MM.1S (cell line): ENCODE measurements around the gene KREMEN2.

ENCODE experiments used
- DNase-seq: peaks from one replicate; pipeline ENCODE4 v3.0.0-alpha.2; 2015
- H2AFZ ChIP-seq: fragments of 300-600 bp; sonication (generic); 2 replicates; pipeline ENCODE4 v1.6.0; 2016; ENCODE audit warnings: antibody characterized with exemption, low read length
- H3F3A ChIP-seq: fragments of 300-600 bp; sonication (generic); 2 replicates; pipeline ENCODE4 v1.6.1; 2016; ENCODE audit warnings: mild to moderate bottlenecking, antibody characterized with exemption, low read length, moderate library complexity, mixed read lengths; ENCODE audit not compliant: insufficient read depth
- H3K27ac ChIP-seq: fragments of 300-600 bp; sonication (generic); 2 replicates; pipeline ENCODE4 v1.5.1; 2016; ENCODE audit warnings: mild to moderate bottlenecking, low read length
- H3K27me3 ChIP-seq: fragments of 300-600 bp; sonication (generic); replicated peaks from 2 replicates; pipeline ENCODE4 v1.6.0; 2016; ENCODE audit warnings: low read length; ENCODE audit not compliant: insufficient read depth
- H3K36me3 ChIP-seq: fragments of 300-600 bp; sonication (generic); replicated peaks from 2 replicates; pipeline ENCODE4 v1.6.1; 2016; ENCODE audit warnings: mild to moderate bottlenecking, low read length, mixed read lengths; ENCODE audit not compliant: insufficient read depth
- H3K4me1 ChIP-seq: fragments of 300-600 bp; sonication (generic); 2 replicates; pipeline ENCODE4 v1.6.1; 2016; ENCODE audit warnings: low read length, mixed read lengths
- H3K4me2 ChIP-seq: fragments of 300-600 bp; sonication (generic); 2 replicates; pipeline ENCODE4 v1.6.0; 2016; ENCODE audit warnings: low read depth, low read length
- H3K4me3 ChIP-seq: fragments of 300-600 bp; sonication (generic); 2 replicates; pipeline ENCODE4 v1.5.1; 2016; ENCODE audit warnings: low read length, mixed read lengths
- H3K79me2 ChIP-seq: fragments of 300-600 bp; sonication (generic); 2 replicates; pipeline ENCODE4 v1.6.1; 2016; ENCODE audit warnings: mixed run types, low read length, mixed read lengths
- H3K9ac ChIP-seq: fragments of 300-600 bp; sonication (generic); 2 replicates; pipeline ENCODE4 v1.6.1; 2016; ENCODE audit warnings: low read length, mixed read lengths
- H3K9me2 ChIP-seq: fragments of 300-600 bp; sonication (generic); replicated peaks from 2 replicates; pipeline ENCODE4 v1.6.1; 2016; ENCODE audit warnings: mild to moderate bottlenecking, low read length, mixed read lengths; ENCODE audit not compliant: insufficient read depth
- H3K9me3 ChIP-seq: fragments of 300-600 bp; sonication (generic); replicated peaks from 2 replicates; pipeline ENCODE4 v1.6.1; 2016; ENCODE audit warnings: mild to moderate bottlenecking, low read length, mixed read lengths; ENCODE audit not compliant: insufficient read depth
- H4K20me1 ChIP-seq: fragments of 300-600 bp; sonication (generic); 2 replicates; pipeline ENCODE4 v1.6.1; 2016; ENCODE audit warnings: mild to moderate bottlenecking, low read length, moderate library complexity, mixed read lengths; ENCODE audit not compliant: insufficient read depth
- CTCF ChIP-seq: fragments of 300-600 bp; sonication (generic); IDR thresholded peaks from 2 replicates; pipeline ENCODE4 v1.5.1; 2016; ENCODE audit warnings: antibody characterized with exemption, low read length, mixed read lengths
- EZH2 ChIP-seq: fragments of 300-600 bp; sonication (generic); optimal IDR thresholded peaks from 2 replicates; pipeline ENCODE3; 2017; ENCODE audit warnings: low read depth, mild to moderate bottlenecking, antibody characterized with exemption, low read length, mixed read lengths
- EZH2phosphoT487 ChIP-seq: fragments of 300-600 bp; sonication (generic); IDR thresholded peaks from 2 replicates; pipeline ENCODE4 v1.6.1; 2018; ENCODE audit warnings: antibody characterized with exemption, low read length

The KREMEN2 gene

DNA sequence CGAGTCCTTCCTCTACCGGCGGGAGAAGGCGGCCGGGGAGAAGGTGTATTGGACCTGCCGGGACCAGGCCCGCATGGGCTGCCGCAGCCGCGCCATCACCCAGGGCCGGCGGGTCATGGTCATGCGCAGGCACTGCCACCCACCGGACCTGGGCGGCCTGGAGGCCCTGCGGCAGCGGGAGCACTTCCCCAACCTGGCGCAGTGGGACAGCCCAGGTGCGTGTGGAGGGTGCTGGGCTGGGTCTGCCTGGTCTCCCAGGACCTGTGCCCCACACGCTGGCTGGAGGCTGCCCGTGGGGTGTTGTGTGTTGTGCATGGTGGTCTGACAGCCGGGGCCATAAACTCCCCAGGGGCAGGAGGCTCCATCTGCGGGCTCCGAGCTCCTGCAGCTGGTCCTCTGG lies 26.9 kb upstream of the KREMEN2 start:
- TF ChIP-seq CTCF (no peak), EZH2phosphoT487 (no peak), EZH2 (no peak)
- Histone ChIP-seq H3K27me3 (no peaks in the 10 kb centered on the region), H3K36me3 (no peaks in the 10 kb centered on the region; the same call in 1 of the 2 replicates), H3K4me1 (no peaks in the 10 kb centered on the region), H3K9me3 (no peaks in the 10 kb centered on the region), H3K4me3 (no peak overlapping the region), H3K4me2 (no peak overlapping the region), H3F3A (no peaks in the 10 kb centered on the region), H4K20me1 (no peaks in the 10 kb centered on the region), H3K79me2 (no peaks in the 10 kb centered on the region), H3K9me2 (no peaks in the 10 kb centered on the region), H3K9ac (no peak overlapping the region), H3K27ac (no peak overlapping the region), H2AFZ (no peak overlapping the region)
- no peak for DNase-seq

DNA sequence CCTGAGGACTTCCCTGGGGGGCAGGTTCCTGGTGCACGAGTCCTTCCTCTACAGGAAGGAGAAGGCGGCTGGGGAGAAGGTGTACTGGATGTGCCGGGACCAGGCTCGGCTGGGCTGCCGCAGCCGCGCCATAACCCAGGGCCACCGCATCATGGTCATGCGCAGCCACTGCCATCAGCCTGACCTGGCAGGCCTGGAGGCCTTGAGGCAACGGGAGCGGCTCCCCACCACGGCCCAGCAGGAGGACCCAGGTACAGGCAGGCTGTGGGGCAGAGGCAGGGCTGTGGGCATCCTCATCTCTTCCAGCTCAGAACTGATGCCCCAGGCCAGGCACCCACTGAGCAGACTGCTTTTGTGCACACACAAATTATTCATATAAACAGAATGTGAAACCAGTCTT lies 25.9 kb upstream of the KREMEN2 start:
- no peak overlapping the region for H2AFZ ChIP-seq
- H3K9me3 ChIP-seq, result no peaks in the 10 kb centered on the region
- H3K9me2 ChIP-seq, result no peaks in the 10 kb centered on the region
- H3K4me3 ChIP-seq, result no peak overlapping the region
- no peaks in the 10 kb centered on the region; the same call in 1 of the 2 replicates for H3K36me3 ChIP-seq
- DNase-seq, result no peak
- H3K9ac ChIP-seq, result no peak overlapping the region
- no peaks in the 10 kb centered on the region for H3K4me1 ChIP-seq
- H3K27me3 ChIP-seq, result no peaks in the 10 kb centered on the region
- no peaks in the 10 kb centered on the region for H3F3A ChIP-seq
- H4K20me1 ChIP-seq, result no peaks in the 10 kb centered on the region
- TF ChIP-seq EZH2phosphoT487, result no peak
- TF ChIP-seq CTCF, result no peak
- TF ChIP-seq EZH2, result no peak
- no peak overlapping the region for H3K4me2 ChIP-seq
- H3K79me2 ChIP-seq, result no peaks in the 10 kb centered on the region
- no peak overlapping the region for H3K27ac ChIP-seq

GRCh38 chr16:2939968-2940367 lies 24.1 kb upstream of the KREMEN2 start:
- no peaks in the 10 kb centered on the region for H4K20me1 ChIP-seq
- no peak overlapping the region for H3K27ac ChIP-seq
- no peaks in the 10 kb centered on the region for H3K79me2 ChIP-seq
- H3K9ac ChIP-seq, result no peak overlapping the region
- no peaks in the 10 kb centered on the region; the same call in 1 of the 2 replicates for H3K36me3 ChIP-seq
- no peak overlapping the region for H3K4me2 ChIP-seq
- no peak for TF ChIP-seq EZH2
- TF ChIP-seq EZH2phosphoT487, result no peak
- TF ChIP-seq CTCF, result no peak
- H3K4me3 ChIP-seq, result no peak overlapping the region
- no peaks in the 10 kb centered on the region for H3K9me3 ChIP-seq
- H3K9me2 ChIP-seq, result no peaks in the 10 kb centered on the region
- no peaks in the 10 kb centered on the region for H3K4me1 ChIP-seq
- H3F3A ChIP-seq, result no peaks in the 10 kb centered on the region
- H2AFZ ChIP-seq, result no peak overlapping the region
- H3K27me3 ChIP-seq, result no peaks in the 10 kb centered on the region
- DNase-seq, result no peak
